Right lobe of liver (tissue), 6 donors: ENCODE data around the gene EDDM3A. TPM values are rescaled to one million over a fixed set of nuclear protein-coding genes. Genes with fewer than 3 reads are reported as not detected.
A peak's percentile ranks its signal among the peaks of the same experiment; 100 is the strongest.
"Not testable (repeated sequence)": the region's sequence is repeated elsewhere in the genome, so short reads cannot be mapped to it uniquely, and the experiment has no call there.

Experiments
- ATAC-seq, 4 donors: fragments of 200-7000 bp; cut with Tn5 transposase; one replicate each; pipeline ENCODE4 v1.9.1; 2020; ENCODE audit warnings: mild to moderate bottlenecking in 4 of 4, moderate library complexity in 4 of 4
- DNase-seq, 3 donors: peaks; one replicate each; pipeline ENCODE4 v3.0.0-alpha.2; 2020
- H3K27ac ChIP-seq, 3 donors: fragments of 200-600 bp; one replicate each; pipeline ENCODE4 v1.8.0; 2022
- H3K27me3 ChIP-seq, 2 donors: fragments of 200-600 bp; one replicate each; pipeline ENCODE4 v1.8.0; 2022
- H3K36me3 ChIP-seq, 4 donors: fragments of 200-600 bp; sonication (generic) in 1 of 4; one replicate each; pipeline versions ENCODE4 v1.5.1 to v1.8.0; 2017 to 2022; ENCODE audit warnings: control low read depth in 1 of 4
- H3K4me1 ChIP-seq, 4 donors: fragments of 200-600 bp; sonication (generic) in 1 of 4; one replicate each; pipeline versions ENCODE4 v1.5.1 to v1.8.0; 2017 to 2022; ENCODE audit warnings: control low read depth in 1 of 4
- H3K4me3 ChIP-seq, 3 donors: fragments of 200-600 bp; one replicate each; pipeline ENCODE4 v1.8.0; 2022
- H3K9me3 ChIP-seq, 4 donors: fragments of 200-600 bp; sonication (generic) in 1 of 4; one replicate each; pipeline versions ENCODE4 v1.5.1 to v1.8.0; 2017 to 2022; ENCODE audit warnings: control low read depth in 1 of 4
- POLR2A ChIP-seq: fragments of 450-650 bp; IDR thresholded peaks from one replicate; pipeline ENCODE4 v1.6.1; 2017; ENCODE audit warnings: antibody characterized with exemption, mild to moderate bottlenecking
- WGBS: methylation state at CpG from one replicate; pipeline ENCODE4 v1.1.6; 2018; ENCODE audit warnings: low coverage, low lambda C conversion rate; ENCODE audit not compliant: insufficient coverage; ENCODE audit errors: missing lambda C conversion rate; 5-methylcytosine and 5-hydroxymethylcytosine counted together
- intact Hi-C, 2 donors: fragments of 100-400 bp; cut with DNase I; formaldehyde crosslinking; loops; one replicate each; pipeline versions ENCODE4 v1.11.2 to v1.14.1; 2022
- total RNA-seq, 6 experiments: library from RNA; depleted of rRNA in 2 of 6; stranded (reverse); fragments of >200 nt in 2 of 6; fragmentation: NEBNext Ultra II Directional in 3 of 6; extraction: Animal tissue kit (Norgen Biotek cat#: 25700) in 3 of 6; gene quantifications; one replicate each; pipeline versions ENCODE4 v1.1.0 to v1.2.4, GENCODE V29; 2016 to 2023
- TF ChIP-seq, protein P1 (sequence below), 4 donors: fragments of 200-600 bp in 3 of 4; fragments of 450-650 bp in 1 of 4; IDR thresholded peaks; one replicate each; pipeline versions ENCODE4 v1.5.1 to v1.8.0; 2016 to 2022; ENCODE audit warnings: antibody characterized with exemption in 4 of 4, mild to moderate bottlenecking in 2 of 4
- donor health status: DM: no; HTN: yes; CAD: no.
- donor health status: DM: no; HTN: no; CAD: no.
- donor health status: DM: no; HTN: no; CAD: no.
- donor health status: DM: no; HTN: yes; CAD: no.
- donor health status: DM: no; HTN: yes; CAD: no.

The EDDM3A gene
- total RNA-seq, 6 experiments from 2014 or later, result not detected

DNA sequence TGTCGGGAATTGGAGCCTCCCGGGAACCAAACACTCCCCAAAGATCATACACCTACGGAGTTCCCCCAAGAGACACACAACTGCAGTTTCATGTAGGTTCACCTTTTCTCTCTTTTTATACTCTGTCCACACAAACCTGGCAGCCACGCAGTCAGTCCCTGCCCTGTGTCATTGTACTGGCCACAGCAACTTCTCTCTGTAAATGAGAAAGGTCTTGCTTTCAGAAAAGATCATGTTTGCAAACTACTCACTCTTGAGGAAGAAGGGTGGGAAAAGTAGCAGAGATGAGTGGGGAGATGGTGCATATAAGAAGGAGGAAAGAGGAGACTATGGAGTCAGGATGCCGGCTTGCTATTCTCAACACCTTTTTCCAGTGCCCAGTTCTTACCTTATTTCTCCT lies 46.8 kb upstream of the EDDM3A start:
- no peak overlapping the region for H3K4me3 ChIP-seq
- intact Hi-C loops, result no loop called here
- DNase-seq (no peak), ATAC-seq (no peak)
- H3K4me1 ChIP-seq, result no peaks in the 10 kb centered on the region
- no peaks in the 10 kb centered on the region for H3K27me3 ChIP-seq
- no peaks in the 10 kb centered on the region for H3K9me3 ChIP-seq
- 86% methylated on average over 4 of the region's 5 CpGs for WGBS
- TF ChIP-seq, protein P1, sequence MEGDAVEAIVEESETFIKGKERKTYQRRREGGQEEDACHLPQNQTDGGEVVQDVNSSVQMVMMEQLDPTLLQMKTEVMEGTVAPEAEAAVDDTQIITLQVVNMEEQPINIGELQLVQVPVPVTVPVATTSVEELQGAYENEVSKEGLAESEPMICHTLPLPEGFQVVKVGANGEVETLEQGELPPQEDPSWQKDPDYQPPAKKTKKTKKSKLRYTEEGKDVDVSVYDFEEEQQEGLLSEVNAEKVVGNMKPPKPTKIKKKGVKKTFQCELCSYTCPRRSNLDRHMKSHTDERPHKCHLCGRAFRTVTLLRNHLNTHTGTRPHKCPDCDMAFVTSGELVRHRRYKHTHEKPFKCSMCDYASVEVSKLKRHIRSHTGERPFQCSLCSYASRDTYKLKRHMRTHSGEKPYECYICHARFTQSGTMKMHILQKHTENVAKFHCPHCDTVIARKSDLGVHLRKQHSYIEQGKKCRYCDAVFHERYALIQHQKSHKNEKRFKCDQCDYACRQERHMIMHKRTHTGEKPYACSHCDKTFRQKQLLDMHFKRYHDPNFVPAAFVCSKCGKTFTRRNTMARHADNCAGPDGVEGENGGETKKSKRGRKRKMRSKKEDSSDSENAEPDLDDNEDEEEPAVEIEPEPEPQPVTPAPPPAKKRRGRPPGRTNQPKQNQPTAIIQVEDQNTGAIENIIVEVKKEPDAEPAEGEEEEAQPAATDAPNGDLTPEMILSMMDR (IDR thresholded peaks at IDR 0.05), result no peak
- no peak for TF ChIP-seq POLR2A
- peaks cover 0 to 19% (median 8%) of the 10 kb centered on the region in 4 donors for H3K36me3 ChIP-seq
- H3K27ac ChIP-seq, result no peak overlapping the region

DNA sequence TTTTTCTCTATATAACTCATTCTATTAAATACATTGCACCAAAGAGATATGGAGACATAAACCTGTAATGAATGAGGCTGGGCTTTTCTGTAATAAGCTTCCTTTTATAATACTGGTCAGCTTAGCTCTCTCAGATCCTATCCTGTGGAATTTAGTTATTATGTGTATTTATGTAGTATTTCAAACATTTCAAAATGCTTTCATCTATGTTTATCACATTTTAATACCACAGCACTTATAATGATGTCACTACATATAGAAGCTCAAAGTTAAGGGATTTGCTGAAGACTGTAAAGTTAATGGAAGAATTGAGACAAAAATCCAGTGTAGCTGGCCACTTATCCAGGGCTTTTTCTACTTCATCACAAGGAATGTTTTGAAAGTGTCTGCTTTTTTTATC lies 45.8 kb upstream of the EDDM3A start:
- DNase-seq (no peak), ATAC-seq (no peak)
- no peaks in the 10 kb centered on the region for H3K4me1 ChIP-seq
- no peak overlapping the region for H3K4me3 ChIP-seq
- intact Hi-C loops, result no loop called here
- H3K27me3 ChIP-seq, result no peaks in the 10 kb centered on the region
- H3K9me3 ChIP-seq, result no peaks in the 10 kb centered on the region
- no peak overlapping the region for H3K27ac ChIP-seq
- TF ChIP-seq, protein P1 (IDR thresholded peaks at IDR 0.05), result no peak
- peak; percentile 2 for TF ChIP-seq POLR2A
- peaks cover 0 to 13% (median 7%) of the 10 kb centered on the region in 4 donors for H3K36me3 ChIP-seq

DNA sequence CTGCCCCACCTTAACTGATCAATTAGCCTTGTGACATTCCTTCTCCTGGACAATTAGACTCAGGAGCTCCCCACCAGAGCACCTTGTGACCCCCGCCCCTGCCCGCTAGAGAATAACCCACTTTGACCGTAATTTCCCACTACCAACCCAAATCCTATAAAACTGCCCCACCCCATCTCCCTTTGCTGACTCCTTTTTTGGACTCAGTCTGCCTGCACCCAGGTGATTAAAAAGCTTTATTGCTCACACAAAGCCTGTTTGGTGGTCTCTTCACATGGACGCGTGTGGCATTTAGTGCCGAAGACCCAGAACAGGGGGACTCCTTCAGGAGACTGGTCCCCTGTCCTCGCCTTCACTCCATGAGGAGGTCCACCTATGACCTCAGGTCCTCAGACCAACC lies 44.7 kb upstream of the EDDM3A start:
- ATAC-seq, result not testable (repeated sequence)

DNA sequence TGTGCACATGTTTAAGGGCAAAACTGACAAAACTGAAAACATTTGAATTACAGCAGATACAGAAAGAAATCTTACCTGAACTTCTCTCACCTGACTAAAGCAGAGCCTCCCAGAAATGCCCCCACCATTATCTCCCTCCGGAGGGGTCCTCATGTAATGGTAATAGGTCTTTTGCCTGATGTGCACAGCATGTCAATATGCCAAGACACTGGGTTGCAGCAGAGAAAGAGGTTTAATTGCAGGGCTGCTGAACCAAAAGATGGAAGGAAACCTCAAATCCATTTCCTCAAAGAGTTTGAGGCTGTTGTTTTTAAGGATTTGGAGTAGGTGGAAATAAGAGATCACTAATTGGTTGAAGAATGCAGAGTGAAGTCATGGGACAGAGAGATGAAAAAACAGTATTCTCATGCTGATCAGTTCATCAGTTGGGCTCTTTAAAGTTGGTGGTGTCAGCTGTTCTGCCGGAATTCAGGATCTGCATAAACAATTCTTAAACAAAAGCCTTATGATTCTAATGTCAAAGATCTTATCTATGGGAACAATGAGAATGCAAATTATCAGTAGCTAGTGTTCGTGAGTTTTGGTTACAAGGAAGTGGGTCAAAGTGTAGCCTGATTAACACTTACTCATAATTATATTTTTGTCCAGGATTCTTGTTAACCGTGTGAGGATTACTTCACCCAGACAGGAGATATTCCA lies 38.9 kb upstream of the EDDM3A start:
- Histone ChIP-seq H3K27ac (no peak overlapping the region), H3K27me3 (no peaks in the 10 kb centered on the region), H3K4me3 (no peak overlapping the region), H3K36me3 (no peaks in the 10 kb centered on the region), H3K4me1 (no peaks in the 10 kb centered on the region), H3K9me3 (no peaks in the 10 kb centered on the region)
- intact Hi-C loops, result no loop called here
- TF ChIP-seq, protein P1 (IDR thresholded peaks at IDR 0.05), result no peak
- TF ChIP-seq POLR2A, result no peak
- DNase-seq (no peak), ATAC-seq (peak; percentile 28 to 66 (median 41))
- 43% methylated on average over 4 of the region's 4 CpGs for WGBS

More for the DNA sequence above, 44.7 kb upstream of the EDDM3A start:
- intact Hi-C loops, H3K4me3 ChIP-seq, DNase-seq, H3K9me3 ChIP-seq, H3K27me3 ChIP-seq, H3K27ac ChIP-seq, H3K4me1 ChIP-seq: not testable (repeated sequence)
- 95% methylated on average over 6 of the region's 7 CpGs for whole genome bisulfite sequencing
- H3K36me3 ChIP-seq, result peaks cover 0 to 11% (median 6%) of the 10 kb centered on the region in 4 donors

DNA sequence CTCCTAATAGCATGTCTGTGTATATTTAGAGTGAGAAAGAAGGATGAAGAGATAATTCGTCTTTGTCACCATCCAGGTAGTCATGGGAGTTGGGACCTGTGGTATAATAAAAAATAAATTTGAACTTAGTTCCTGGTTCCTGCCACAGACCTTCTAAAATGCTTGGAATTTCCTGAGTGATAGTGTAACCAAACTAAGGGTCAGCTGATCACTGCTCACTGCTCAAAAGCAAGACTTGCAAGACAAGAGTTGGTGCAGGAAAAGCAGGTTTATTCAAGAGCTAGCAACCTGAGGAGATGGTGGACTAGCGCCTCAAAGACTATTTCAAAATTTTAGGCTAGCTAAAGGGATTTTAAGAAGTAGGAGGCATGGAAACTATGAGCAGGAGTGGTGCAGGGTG lies 38.1 kb upstream of the EDDM3A start:
- Histone ChIP-seq H3K4me3 (no peak overlapping the region), H3K4me1 (no peaks in the 10 kb centered on the region), H3K9me3 (no peaks in the 10 kb centered on the region), H3K36me3 (no peaks in the 10 kb centered on the region), H3K27ac (no peak overlapping the region), H3K27me3 (no peaks in the 10 kb centered on the region)
- ATAC-seq (peak in 2 of 4 donors; percentile 24 to 37), DNase-seq (no peak)
- 58% methylated on average over 2 of the region's 2 CpGs for WGBS
- no peak for TF ChIP-seq POLR2A
- TF ChIP-seq, protein P1 (IDR thresholded peaks at IDR 0.05), result no peak
- intact Hi-C loops, result no loop called here
